ENCODE measurements around the gene AP3S2. TPM values are rescaled to one million over a fixed set of nuclear protein-coding genes. Genes with fewer than 3 reads are reported as not detected.

Gene AP3S2
- total and polyA plus RNA-seq, 2 of the 13 experiments (the other 11 are each of a cell fraction or from before 2014, with no cell fraction given): 17.6 to 44.4 TPM

DNA sequence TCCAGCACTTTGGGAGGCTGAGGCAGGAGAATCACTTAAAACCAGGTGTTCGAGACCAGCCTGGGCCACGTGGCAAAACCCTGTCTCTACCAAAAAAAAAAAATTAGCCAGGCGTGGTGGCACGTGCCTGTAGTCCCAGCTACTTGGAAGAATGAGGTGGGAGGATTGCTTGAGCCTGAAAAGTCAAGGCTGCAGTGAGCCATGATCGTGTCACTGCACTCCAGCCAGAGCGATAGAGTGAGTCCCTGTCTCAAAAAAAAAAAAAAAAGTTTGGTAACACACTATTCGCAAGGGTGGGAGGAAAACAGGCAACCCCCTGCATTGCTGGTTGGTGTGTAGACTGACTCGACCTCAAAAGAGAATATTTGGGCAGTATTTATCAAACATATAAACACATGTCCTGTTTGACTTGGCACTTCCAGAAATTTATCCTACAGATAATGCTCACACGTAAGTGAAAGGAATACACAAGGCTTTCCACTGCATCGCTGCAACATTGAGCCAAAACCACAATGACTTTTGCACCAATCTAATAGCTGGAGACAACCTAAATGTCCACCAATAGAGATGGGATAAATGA lies 76.0 kb downstream of the AP3S2 start (continued):
- TF ChIP-seq, protein P1, sequence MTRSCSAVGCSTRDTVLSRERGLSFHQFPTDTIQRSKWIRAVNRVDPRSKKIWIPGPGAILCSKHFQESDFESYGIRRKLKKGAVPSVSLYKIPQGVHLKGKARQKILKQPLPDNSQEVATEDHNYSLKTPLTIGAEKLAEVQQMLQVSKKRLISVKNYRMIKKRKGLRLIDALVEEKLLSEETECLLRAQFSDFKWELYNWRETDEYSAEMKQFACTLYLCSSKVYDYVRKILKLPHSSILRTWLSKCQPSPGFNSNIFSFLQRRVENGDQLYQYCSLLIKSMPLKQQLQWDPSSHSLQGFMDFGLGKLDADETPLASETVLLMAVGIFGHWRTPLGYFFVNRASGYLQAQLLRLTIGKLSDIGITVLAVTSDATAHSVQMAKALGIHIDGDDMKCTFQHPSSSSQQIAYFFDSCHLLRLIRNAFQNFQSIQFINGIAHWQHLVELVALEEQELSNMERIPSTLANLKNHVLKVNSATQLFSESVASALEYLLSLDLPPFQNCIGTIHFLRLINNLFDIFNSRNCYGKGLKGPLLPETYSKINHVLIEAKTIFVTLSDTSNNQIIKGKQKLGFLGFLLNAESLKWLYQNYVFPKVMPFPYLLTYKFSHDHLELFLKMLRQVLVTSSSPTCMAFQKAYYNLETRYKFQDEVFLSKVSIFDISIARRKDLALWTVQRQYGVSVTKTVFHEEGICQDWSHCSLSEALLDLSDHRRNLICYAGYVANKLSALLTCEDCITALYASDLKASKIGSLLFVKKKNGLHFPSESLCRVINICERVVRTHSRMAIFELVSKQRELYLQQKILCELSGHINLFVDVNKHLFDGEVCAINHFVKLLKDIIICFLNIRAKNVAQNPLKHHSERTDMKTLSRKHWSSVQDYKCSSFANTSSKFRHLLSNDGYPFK (CRISPR knock-in tag; IDR thresholded peaks at IDR 0.05; ENCODE audit: borderline replicate concordance): no peak
- TF ChIP-seq, protein P2, sequence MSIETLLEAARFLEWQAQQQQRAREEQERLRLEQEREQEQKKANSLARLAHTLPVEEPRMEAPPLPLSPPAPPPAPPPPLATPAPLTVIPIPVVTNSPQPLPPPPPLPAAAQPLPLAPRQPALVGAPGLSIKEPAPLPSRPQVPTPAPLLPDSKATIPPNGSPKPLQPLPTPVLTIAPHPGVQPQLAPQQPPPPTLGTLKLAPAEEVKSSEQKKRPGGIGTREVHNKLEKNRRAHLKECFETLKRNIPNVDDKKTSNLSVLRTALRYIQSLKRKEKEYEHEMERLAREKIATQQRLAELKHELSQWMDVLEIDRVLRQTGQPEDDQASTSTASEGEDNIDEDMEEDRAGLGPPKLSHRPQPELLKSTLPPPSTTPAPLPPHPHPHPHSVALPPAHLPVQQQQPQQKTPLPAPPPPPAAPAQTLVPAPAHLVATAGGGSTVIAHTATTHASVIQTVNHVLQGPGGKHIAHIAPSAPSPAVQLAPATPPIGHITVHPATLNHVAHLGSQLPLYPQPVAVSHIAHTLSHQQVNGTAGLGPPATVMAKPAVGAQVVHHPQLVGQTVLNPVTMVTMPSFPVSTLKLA (IDR thresholded peaks at IDR 0.05): no peak
- no peak for TF ChIP-seq ATRX (CRISPR knock-in tag; IDR thresholded peaks at IDR 0.05; ENCODE audit: borderline replicate concordance)
- no peak for TF ChIP-seq ZNF205 (CRISPR knock-in tag; IDR thresholded peaks at IDR 0.05)
- TF ChIP-seq ZNF552 (CRISPR knock-in tag; IDR thresholded peaks at IDR 0.05; ENCODE audit: borderline replicate concordance): no peak
- TF ChIP-seq FOSL1 (CRISPR knock-in tag; IDR thresholded peaks at IDR 0.05; ENCODE audit: borderline replicate concordance): no peak
- no peak for TF ChIP-seq CBX1 (IDR thresholded peaks at IDR 0.05; ENCODE audit: low read depth)
- no peak for TF ChIP-seq HOXD1 (CRISPR knock-in tag; IDR thresholded peaks at IDR 0.05)
- no peak for TF ChIP-seq GABPB1 (CRISPR knock-in tag; IDR thresholded peaks at IDR 0.05)
- no peak for TF ChIP-seq NCOA2 (CRISPR knock-in tag; IDR thresholded peaks at IDR 0.05)

Data from HepG2 (cell line).